ENCODE data around the gene BHLHA9.

DNA sequence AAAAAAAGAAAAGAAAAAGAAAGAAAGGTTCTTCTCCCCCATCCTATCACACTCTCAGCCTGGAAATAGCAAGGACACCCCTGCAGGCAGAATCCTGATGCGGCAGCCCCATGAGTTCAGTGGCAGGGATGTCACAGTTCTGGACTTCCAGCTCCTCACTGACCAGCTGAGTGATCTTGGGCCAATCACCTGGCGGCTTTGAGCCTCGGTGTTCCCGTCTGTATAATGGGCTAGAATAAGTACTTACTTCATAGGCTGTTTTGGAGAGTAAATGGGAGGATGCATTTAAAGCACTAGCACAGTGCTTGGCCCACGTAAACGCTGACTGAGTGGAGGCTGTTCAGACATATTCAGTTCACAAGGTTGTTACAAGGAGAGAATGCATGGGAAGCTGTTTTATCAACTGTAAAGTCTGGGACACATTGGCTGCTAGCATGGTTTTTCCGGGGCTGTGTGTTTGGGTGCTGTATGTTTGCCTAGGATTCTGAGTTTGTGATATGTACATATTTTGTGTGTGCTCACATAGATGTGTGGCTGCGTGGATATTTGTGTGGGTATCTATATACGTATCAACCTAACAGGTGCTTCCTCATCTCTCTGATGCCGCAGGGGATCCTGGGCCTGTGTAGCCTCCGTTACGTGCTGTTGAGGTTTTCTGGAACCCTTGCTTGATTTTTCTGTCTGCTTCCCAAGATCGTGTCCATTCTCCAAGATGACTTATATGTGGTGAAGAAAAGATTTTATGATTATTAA, 3.4 kb downstream of the BHLHA9 start:
- no peak for TF ChIP-seq CTCF (IDR thresholded peaks at IDR 0.05; ENCODE audit: poor library complexity)
- no peak for TF ChIP-seq EZH2phosphoT487 (IDR thresholded peaks at IDR 0.05; ENCODE audit: low read depth, severe bottlenecking, unreplicated experiment)
- no peak for TF ChIP-seq EZH2 (IDR thresholded peaks at IDR 0.05; ENCODE audit: borderline replicate concordance)
